ENCODE data around the gene FZR1.
"Not testable (repeated sequence)": the region's sequence is repeated elsewhere in the genome, so short reads cannot be mapped to it uniquely, and the experiment has no call there.

FZR1 gene

DNA sequence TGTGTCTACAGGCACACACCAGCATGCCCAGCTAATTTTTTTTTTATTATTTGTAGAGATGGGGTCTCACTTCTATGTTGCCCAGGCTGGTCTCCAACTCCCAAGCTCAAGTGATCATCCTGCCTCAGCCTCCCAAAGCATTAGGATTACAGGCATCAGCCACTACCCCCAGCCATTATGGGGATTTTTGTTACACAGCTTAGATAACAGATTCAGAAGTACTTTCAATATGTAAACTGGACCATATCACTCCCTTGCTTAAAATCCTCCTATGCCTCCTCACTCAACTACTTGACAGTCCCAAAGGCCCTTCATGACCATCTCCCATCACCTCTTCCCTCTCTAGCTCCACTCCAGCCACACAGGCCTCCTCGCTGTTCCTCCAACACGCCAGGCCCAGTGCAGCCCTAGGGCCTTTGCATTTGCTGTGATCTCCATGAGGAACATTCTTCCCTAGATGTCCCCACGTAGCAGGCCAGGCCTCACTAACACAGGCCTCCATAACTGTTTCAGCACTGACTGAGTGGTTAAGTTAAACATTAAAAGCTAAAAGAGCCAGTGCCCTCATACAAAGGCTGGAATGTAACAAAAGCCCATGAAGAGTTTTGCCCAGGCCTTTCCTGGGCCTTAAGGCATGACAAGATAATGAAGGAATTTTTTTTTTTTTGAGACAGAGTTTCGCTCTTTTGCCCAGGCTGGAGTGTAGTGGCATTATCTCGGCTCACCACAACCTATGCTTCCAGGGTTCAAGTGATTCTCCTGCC is 8.2 kb upstream of the FZR1 start:
- DNase-seq: no peak

DNA sequence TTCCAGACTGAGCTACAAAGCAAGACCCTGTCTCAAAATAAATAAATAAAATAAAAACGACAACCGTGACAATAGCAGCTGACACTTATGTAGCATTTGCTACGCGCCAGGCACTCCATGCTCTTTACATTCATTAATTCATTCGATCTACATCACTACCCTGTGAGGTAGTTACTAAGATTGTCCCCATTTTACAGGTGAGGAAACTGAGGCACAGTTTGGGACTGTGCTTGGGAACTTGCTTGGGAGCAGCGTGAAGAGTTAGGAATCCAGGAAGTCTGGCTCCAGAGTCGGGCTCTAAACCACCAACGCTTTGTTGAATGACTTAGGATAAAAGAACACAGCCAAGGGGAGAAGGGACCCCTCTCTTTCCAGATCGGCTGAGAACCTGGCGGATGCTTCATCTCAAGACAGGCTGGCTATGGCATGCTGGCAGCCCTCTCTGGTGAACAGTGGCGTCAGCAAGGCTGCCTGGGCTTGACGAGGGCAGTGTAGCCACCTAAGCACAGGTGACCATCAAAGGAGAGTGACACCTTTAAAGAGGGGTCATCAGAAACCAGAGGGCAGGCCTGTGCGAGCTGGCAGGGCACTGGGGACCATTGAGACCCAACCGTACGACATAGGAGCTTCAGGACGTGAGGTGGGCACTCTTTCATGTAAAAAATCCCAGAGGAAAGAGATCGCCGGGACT is 6.2 kb upstream of the FZR1 start:
- DNase-seq: no peak

DNA sequence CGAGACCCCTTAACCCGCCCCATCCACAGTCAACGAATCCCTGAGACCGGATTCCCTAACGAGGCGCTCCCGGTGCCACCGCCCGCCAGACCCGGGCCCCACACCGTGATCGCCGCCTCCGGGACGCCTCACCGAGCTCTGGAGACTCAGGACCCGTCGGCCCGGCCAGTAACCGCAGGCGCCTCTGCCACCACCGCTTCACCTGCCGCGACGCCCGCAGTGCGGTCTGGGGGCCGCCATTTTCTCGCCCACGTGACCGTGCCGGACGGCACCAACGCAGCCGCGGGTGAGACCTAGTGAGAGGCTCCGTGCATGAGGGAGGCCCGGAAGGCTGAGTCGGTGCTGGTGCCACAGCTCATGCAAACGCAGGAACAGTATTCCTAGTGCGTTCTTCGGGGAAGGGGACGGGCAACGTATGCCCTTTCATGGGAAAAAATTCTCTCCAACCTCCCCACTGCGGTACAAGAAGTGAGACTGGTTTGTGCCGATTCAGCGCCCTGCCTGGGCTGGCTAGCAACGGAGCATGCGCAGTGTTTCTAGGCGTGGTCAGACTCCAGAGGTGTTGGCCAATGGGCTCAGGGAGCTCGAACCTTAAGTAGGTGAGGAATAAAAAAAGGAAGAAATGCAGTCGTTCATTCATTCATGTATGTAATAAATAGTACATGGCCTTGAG is 5.5 kb upstream of the FZR1 start, which contains the start of gene DOHH:
Gene DOHH (minus strand): TSS at position 246 of the 673 bp plus-strand sequence. CDS start 3,860 bp downstream, outside the sequence.
- DNase-seq: peak; percentile 93

DNA sequence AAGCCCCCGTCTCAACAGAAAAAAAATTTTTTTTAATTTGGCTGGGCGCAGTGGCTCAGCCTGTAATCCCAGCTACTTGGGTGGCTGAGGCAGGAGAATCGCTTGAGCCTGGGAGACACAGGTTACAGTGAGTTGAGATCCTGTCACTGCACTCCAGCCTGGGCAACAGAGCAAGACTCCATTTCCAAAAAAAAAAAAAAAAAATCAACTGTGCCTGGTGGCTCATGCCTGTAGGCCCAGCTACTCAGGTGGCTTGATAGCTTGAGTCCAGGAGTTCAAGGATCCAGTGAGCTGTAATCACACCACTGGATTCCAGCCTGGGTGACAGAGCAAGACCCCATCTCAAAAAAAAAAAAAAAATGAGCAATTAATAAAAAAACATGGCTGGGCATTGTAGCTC is 4.3 kb upstream of the FZR1 start:
- no peak for DNase-seq

DNA sequence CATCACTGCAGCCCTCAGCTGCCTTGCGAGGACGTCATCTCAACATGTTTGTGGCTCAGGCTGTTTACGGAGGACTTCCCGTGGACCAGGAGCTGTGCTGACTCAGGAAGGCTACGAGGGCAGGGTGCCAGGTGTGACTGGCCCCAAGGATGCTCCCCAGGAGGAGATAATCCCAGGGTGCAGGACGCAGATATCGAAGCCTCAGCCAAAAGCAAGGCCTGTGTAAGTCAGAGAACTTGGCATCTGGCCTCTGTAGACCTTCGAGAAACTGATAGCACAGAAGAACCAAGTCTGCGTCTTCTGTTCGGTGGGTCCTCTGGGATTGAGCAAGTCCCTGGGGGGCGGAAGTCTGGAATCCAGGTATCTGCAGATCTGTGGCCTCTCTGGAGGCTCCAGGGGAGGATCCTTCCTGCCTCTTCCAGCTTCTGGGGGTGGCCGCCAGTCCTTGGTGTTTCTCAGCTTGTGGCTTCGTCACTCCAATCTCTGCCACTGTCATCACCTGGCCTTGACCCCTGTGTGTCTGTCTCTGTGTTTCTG is 3.0 kb upstream of the FZR1 start:
- DNase-seq: no peak

DNA sequence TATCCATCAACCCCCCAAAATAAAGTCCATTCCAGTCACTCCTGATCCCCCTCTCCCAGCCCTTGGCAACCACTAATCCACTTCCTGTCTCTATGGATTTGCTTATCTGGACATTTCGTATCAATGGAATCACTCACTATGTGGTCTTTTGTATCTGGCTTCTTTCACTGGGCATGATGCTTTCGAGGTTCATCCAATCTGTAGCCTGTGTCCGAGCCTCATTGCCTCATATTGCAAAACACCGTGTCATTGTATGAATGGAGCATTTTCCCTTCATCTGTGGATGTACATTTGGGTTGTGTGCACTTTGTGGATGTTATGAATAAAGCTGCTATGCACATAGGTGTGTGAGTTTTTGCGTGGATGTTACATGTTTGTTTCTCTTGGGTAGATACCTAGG is 1.4 kb upstream of the FZR1 start:
- no peak for DNase-seq

DNA sequence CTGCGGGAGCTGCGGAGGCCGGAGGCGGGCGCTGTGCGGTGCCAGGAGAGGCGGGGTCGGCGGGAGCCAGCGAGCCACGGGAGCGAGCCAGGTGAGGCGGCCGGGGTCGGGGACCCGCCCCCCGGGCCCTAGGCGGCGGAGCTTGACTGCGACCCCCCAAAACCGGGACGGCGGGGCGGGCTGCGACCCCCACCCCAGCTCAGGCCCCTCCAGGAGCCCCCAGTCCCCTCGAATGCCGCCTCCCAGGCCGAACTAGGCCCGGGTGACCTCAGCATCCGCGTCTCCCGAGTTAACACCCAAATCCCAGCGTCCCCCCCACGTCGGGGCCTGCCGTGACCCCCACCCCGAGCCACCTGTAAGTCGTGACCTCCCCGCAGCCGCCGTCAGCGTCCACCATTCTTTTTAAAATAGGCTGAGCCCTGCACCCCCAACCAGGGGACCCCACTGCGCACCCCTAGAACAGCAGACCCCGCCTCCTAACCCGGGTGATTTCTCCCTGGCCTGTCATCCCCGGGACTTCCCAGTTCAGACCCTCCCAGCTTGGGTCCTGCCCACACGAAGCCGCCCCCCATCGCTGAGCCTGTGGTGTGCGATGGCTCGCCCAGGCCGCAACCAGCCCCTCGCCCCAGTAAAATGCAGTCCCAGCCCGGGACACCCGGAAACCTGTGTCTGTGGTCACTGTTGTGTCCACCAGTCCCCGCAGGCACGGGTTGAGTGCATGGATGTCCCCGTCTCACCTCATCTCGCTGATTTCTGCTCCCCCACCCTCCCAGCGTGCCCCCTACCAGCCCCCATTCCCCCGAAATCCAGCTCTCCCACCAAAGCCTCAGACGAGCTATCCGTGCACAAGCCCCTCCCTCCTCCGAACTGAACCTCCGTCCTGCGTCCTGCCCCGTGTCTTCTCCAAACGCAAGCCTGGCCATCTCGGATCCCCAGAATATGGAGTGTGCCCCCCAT is 551 bp downstream of the FZR1 start:
- no peak for DNase-seq

DNA sequence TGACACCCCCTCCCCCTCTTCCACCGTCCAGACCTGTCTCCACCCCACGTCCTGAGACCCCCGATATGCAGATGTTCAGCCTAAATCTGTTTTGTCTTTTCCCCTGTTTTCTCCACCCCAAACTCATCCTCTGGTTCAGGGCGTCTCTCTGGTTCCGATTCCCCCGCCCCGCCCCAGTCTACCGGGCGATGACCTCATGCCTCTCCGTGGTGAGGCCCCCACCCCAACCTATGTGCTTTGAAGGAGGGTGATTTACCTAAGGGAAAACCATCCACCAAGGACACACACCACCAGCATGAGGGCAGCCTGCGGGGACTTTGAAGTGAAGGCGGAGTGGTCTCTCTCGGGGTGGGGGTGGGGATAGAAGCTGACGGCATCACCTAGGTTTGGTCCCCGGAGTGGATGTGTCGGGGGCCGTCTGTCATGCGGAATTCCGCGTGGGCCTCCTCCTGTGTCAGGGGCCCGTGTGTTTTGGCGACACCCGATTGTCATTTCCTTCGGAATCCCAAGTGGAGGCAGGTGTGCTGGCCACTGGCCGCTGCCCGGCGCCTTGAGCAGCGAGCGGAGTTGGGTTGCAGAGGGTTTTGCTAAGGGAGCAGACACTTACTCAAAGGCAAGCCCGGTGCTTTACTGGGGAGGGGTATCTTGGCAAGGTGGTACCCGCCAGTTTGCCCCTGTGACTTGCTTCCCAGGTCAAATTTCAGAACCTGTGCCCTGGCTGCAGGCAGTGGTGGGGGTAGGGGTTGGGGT is 1.4 kb downstream of the FZR1 start:
- DNase-seq: no peak

DNA sequence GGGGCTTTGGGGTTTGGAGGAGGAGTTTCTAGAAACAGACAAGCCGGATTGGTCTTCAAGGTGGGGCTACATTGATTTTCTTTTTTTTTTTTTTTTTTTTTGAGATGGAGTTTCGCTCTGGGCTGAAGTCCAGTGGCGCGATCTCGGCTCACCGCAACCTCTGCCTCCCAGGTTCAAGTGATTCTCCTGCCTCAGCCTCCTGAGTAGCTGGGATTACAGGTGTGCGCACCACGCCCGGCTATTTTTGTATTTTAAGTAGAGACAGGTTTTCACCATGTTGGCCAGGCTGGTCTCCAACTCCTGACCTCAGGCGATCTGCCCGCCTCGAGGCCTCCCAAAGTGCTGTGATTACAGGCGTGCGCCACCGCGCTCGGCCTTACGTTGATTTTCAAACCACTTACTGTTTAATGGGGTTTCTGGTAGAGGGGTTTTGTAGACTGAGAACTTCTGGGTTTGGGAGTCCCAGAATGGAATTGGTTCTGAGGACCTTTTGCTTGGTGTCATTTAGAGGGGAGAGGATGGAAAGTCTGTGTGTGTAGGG is 2.1 kb downstream of the FZR1 start:
- not testable (repeated sequence) for DNase-seq

DNA sequence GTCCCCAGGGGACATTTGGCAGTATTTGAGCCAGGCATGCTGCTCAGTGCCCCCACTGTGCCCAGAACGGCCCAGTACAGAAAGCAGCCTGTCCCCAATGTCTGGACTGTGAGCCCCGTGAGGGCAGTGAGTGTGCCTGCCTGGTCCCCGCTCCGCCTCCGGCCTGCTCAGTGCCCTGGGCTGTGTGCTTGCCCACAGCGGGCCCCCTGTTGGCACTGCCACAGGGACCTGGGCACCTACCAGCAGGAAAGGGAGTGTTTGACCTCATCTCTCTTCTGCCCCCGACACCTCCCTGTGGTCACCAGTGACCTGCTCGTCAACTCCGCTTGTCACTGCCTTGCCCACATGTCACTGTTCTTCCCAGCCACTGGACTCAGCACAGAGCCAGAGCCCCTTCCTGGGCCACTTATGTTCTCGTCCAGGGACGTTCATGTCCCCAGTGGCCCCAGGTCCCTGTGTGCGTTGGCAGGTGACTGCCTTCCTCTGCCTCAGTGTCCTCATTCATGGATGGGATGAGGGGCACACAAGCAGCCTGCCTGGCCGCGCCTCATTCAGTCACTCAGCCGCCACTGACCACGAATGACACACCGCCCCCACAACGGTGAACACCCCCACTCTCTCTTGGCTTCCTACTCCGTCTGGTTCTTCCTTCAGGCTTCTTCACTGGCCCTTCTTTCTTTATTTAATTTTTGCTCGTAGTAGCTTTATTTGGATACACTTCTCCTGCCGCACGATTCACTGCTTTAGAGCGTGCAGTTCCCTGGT is 2.8 kb downstream of the FZR1 start:
- no peak for DNase-seq

DNA sequence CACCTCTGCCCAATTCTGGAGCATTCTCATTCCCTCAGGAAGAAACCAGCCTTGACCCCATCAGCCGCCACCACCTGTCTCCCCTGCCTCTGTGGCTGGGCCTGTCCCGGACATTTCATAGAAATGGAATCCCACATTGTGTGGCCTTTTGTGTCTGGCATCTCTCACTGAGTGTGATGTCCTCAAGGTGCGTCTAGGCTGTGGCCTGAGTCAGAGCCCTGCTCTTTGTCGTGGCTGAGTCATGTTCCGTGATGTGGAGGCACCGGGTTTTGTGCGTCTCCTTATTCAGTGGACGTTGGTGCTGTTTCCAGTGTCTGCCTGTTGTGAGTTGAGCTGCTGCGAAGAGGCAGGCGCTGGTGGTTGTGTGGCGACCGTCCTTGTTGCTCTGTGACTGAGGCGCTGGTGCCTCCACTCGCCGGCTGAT is 3.5 kb downstream of the FZR1 start:
- DNase-seq: no peak

DNA sequence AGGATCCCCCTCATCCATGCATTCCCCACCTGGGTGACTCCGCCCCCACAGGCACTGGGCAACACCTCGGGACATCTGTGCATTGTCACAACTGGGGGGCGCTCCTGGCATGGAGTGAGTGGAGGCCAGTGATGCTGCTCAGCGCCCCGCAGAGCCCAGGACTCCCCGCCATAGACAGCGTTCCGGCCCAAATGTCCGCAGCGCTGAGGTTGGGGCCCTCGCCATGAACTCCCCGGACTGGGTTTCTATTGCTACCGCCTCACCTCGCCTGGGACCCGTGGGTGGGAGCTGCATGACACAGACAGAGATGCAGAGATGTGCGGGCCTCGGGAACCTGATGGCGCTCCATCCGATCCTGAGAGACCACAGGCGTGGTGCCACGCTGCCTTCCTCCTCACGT is 4.6 kb downstream of the FZR1 start:
- no peak for DNase-seq

DNA sequence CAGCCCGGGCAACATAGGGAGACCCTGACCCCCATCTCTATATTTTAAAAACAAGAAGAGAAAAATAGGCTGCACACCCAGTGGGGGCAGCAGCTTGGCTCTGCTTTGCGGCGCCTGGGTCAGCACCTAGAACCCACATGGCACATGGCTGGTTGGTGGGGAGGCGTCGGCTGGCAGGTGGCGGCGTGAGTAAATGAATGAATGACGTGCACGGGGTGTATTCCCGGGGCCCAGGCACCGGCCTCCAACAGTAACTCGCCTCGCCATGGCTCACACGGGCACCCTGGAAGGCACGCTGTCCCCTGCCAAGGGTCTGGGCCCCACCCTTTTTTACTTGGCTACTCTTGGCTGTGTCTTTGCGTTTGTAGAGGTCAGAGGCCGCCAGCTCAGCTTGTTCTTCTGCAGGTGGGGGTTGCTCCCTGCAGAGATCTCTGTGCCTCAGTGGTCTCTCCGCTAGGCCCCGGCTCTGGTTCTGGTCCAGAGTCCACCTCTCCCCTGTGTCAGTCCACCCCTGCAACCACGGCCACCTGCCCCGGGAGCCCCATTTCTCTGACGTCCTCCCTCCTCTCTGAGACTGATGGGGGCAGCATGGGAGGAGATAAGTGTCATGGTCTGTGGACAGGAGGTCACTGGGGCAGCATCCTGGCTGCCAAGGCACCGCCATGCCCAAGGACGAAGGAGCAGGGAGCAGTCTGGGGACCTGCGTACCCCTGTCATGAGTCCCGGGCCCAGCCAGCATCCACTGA is 5.6 kb downstream of the FZR1 start:
- no peak for DNase-seq

DNA sequence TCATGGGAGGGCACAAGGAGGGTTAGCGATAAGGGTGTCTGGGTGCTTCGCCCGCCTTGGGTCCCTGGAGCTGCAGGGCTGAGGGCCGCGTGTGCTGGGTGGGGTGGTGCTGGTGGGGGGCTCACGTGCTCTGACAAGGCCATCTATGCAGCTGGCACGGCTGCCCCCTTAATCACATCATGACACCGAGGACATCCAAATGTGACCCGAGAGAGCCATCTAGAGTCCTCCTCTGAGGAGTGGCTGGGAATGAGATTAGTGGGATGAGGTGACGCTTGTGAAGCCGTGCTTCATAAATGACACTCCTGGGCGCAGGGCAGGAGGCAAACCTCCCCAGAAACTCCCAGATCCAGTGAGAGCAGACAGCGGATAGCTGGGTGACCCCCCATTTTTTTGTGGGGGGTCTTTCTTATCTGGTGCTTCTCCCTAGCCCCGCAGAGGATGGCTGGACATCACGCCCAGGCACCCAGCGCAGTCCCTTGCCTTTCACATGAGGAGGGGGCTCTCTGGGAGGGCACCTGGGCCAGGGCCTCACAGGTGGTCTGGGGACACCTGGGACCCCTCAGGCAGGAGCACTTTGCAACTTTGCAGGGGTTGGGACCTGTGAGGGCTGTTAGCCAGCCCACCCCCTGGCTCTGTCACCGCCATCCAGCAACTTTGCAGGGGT is 6.6 kb downstream of the FZR1 start:
- DNase-seq: no peak

DNA sequence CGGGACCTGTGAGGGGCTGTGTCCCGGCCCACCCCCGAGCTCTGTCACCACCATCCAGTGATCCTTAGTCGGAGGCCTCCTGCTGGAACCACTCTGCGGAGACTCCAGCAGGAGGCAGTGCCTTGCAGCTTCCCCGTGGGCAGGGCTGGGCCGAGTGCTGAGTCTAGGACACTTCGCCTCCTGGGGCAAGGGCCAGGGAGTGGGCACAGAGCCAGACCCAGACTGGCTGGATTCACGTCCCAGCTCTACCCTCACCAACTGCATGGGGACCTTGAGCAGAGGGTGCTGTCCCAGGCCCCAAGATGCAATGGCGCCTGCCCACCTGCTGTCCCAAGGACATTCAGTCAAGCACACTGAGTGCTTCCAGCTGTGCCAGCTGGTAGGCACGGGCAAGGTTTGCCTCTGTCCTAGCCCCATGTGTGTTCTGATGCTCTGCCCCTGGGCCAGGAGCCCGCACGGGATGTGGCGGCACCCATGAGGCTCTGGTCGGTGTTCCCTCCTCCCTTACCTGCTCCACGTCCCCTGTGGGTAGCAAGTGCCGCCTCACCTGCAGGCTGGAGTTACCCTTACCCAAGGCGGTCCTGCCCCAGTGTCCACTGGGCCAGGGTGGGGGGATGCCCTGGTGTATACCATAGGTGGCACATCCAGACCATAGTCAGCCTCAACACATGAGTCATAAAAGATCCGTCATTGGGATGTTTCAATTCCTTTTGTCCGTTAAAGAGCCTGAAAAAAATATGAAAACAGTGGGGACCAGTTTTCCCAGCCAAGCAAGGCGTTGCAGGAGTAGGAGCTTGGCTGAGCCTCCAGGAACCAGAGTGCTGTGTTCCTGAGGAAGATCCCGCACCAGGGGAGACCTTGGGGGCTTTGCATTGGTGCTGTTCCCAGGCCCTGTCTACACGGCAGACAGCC is 7.4 kb downstream of the FZR1 start:
- DNase-seq: no peak

DNA sequence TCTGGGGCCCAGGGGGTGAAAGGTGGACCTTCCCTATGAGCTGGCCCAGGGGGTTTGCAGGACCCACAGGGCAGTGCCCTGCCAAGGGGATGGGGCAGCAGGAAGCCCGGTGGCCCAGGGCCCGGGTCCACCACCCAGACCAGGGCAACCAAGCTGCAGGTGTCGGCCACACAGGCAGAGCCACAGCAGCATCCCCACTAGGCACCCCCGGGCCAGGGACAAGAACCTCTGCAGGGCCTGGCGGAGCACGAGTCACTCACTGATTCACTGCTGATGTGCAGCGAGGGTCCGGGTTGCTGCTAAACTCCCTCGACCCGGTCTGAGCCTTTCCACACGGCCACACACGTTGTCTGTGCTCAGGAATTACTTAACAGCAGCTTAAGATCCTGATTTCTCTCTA is 8.8 kb downstream of the FZR1 start:
- no peak for DNase-seq

DNA sequence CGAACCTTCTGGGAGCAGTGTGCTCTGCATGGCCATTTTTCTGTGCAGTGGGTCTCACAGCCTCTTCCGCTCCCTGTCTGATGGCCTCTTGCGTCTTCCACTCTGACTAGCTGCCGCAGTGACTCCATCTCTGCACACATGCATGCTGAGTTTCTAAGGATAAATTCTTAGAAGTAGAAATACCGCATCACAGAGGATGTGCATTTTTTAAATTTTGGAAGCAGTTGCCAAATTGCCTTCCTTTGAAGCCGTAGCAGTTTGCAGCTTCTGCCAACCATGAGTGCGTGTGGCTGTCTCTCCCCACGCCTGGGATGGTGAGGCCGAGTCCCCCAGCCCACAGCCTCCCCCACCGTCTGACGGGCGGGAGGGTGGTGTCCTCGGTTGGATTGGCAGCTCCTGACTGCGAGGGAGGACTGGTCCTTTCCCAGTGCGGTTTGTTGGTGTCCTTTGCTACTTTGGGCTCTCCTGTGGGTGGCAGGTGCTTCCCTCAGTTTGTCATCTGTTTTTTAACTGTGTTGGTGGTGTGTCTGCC is 9.8 kb downstream of the FZR1 start:
- no peak for DNase-seq

DNA sequence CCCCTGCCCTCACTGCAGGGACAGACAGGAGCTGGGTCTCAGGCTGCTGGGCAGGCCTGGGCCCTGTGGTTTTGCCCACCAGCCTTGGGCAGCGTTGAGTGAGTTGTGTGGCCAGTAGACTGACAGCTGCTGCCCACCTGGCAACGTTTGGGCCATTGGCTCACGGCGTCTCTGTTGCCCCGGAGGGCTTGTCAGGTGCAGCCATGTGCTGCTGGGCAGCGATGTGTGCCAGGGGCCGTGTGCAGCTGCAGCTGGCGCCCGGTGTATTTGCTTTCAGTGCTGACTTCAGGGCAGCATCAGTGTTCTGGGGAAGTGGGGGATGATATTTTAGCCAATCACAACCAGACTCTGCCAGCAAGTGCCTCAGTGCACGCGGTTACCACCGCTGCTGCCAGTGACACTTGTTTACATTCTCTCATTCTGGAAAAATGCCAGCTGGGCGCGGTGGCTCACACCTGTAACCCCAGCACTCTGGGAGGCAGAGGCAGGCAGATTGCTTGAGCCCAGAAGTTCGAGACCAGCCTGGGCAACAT is 10.6 kb downstream of the FZR1 start:
- peak; percentile 24 for DNase-seq
